HG02938 (cell line): Measurements from ENCODE around the gene IL27RA.

Experiments used
- ATAC-seq: cut with Tn5 transposase; IDR thresholded peaks from one replicate; pipeline ENCODE4 v1.9.1; 2021; ENCODE audit warnings: mild to moderate bottlenecking, moderate library complexity; ENCODE audit not compliant: unreplicated experiment

The IL27RA gene

GRCh38 chr19:14082675-14082960, 51.1 kb downstream of the IL27RA start:
- ATAC-seq, result no peak

DNA sequence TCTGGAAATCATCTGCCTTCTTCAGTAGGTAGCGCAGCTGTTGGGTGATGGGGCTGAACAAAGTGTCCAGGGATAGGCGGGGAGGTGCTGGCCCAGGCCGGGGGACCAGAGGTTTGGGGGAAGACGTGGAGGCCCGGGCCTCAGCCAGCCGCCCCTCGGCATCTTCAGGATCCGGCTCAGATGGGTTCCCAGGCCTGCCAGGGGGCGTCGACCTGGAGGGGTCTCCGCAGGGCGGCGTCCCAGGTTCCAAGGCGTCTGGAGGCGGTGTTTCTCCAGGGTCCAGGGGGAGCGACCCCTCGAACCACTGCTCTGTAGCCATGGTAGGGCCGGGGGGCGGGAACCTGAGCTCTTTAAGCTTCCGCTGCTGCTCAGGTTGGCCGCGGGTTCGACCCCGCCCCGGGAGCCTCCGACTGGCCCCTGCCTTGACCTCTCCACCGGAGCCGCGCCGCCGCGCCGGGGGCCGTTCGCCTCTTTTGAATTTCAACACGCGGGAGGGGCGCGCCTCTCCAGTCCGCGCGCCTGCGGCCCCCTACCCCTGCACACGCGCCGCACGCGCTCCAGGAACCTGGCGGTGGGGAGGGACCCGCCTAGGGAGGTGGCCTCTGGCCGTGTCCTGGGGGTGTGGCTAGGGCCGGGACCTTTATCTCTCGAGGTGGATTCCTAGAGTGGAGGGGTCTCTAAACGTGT, 53.9 kb downstream of the IL27RA start, which contains the start of gene C19orf67:
Gene C19orf67 (minus strand): TSS at position 475 of the 687 bp plus-strand sequence. CDS start 156 bp downstream, at position 319.
- ATAC-seq, result no peak

GRCh38 chr19:14086098-14086497, 54.5 kb downstream of the IL27RA start:
- ATAC-seq, result no peak

DNA sequence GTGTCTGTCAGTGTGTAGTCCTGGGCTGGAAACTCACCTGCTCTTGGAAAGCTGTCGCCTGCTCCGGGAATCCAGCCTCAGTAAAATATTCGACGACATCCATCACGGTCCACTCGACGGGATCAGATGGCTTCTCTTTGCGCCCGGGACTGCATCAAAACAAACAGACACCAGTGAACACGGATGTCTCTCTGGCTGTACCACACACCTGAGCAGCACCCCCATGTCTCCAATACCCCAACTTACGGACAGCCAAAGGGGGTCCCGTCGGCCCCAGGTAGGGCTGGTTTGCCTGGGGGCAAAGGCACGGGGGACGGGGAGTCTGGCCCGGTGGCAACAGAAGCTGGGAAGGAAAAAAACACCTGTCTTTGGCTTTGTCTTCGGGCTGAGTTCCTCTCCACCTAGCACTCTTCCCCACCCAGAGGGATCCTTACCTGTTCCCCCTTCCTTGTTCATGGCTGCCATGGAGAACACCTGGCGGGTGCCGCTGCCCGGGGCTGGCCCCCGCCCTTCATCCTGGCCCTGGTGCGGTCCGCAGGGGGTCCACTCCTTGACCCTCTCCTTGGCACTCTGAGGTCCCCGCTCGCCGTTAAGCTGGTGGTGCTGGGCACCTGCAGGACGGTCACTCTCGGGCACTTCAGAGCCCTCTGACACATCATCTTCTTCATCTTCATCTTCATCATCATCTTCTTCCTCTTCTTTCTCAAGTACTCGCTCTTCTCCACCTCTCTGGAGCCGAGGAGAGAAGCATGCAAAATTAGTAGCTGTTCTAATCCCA, 57.3 kb downstream of the IL27RA start:
- ATAC-seq, result no peak

DNA sequence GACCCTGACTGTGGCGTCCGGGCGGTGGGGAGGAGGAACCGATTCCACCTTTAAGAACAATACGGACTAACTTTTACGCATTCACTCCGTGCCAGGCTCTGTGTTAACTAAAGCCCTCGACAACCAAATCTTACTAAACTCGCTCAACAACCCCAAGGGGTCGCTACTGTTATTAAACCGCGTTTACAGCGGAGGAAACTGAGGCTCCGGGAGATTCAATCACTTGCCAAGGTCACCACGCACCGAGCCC, 57.8 kb downstream of the IL27RA start:
- ATAC-seq, result no peak

DNA sequence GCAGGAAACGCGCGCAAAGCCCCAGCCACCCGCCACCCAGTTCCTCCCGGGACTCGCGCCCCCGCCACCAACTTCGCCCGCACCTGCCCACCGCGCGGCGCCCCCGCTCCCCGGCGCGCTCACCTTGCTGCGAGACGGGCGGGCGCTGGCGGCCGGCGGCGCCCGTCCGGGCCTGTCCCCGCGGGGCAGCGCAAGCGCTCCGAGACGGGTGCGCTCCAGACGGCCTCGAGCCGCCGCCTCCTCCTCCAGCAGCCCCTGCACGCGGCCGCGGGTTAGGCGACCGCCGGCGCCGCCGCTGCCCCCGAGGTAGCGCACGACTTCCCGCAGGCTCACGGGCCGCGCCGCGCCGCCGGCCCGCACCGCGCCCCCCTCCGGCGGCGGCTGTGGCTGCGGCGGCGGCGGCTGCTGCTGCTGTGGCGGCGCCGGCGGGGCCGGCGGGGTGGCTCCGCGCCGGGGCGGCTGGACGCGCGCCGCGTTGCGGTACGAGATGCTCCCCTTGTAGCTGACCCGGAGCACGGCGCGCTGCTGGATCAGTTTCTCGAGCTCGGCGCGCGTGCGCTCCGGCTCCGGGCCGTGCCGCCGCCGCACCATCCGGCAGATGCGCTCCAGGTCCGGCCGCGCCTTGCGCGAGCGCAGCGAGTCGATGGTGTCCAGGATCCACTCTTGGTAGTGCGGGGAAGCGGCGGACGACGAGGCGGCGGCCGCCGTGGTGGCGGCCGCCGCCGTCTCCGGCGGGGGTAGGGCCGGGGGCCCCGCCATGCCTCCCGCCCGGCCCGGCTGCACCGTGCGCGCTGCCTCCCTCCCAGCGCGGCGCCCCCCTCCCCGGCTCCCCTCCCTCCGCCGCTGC, 58.3 kb downstream of the IL27RA start:
- ATAC-seq, result no peak

- ATAC-seq, result peak; percentile 25
Observed at GRCh38 chr19:14090509-14091080, 59.0 kb downstream of the IL27RA start, which contains the start of gene SAMD1. SAMD1 (minus strand) TSS chr19:14090751.

DNA sequence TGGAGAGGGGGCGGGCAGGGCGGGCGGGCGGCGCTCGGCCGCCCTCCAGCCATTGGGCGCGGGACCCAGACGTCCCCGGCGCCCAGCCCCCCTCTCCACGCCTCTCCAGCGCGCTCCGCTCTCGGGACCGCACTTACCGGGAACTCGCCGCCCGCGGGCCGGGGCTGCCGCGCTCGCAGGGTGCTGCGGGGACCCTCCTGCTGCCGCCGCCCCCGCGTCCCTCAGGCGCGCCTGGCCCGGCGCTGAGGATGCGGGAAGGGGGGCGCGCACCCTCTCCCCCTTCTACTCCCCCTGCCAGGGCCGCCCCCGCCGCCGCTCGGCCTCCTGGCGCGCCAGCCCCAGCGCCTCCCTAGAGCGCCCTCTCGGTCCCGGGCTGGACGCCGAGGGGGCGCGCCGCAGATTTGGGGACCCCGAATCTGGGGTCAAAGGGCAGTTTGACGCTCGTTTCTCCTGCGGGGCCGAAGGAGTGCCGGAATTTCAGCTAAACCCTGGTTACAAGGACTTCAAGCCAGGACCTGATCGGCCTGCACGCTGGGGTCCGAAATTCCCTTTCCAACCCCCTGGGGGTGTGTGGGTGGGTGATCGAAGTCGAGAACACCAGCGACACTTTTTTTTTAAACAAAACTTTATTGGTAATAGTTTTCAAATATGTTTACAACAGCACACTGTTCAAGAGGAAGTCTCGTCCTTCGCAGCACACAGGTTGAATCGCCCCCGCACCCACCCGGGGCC, 59.7 kb downstream of the IL27RA start:
- peak; percentile 47 for ATAC-seq

GRCh38 chr19:14091813-14092462, 60.4 kb downstream of the IL27RA start:
- peak; percentile 22 for ATAC-seq

DNA sequence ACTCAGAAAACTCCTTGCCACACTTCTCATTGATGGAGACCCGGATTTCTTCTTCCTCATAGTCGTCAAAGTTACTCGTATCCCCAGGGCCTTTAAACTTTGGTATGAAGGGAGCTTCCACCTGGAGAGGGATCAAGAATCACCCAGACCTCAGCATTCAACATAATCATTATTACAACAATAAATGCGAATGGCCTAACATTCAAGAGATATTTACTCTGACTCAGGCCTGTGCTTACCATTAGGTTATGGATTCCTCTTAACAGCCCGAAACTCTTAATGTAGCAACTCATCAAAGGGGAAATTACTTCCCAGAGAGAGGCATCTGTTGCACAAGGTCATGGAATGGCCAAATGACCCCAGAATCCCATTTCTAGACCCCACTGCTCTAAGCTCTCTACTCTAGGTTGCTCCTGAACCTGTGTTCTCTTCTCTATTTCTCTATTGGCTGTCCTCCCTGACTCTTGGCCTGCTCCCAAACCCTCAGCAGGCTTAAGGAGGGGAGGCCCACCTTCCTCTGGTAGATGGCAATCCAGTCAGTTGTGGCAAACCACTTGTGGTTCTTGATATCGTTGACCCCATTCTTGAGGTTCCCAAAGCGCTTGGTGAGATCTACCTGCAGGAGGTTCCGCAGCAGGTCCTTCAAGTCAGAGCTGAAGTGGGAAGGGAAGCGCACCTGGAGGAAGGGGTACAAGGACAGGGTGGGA, 61.7 kb downstream of the IL27RA start:
- ATAC-seq, result no peak

DNA sequence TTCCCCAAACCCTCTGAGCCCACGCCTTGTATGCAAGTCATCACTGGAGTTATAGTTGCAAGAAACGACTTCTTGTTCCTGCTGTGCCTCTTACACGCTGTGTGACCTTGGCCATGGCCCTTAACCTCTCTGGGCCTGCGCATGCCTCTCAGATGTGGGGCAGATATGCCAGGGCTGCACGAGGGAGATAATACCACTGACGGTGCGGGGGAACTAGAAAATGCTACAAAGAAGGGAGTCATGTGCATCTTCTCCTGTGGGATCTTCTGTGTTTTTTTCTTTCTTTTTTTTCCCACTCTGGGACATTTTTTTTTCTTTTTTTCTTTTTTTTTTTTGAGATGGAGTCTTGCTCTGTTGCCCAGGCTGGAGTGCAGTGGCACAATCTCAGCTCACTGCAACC, 63.3 kb downstream of the IL27RA start:
- no peak for ATAC-seq

- ATAC-seq, result no peak
Observed at GRCh38 chr19:14096272-14096992, 64.9 kb downstream of the IL27RA start.

GRCh38 chr19:14097532-14098151, 66.1 kb downstream of the IL27RA start:
- ATAC-seq, result no peak

- ATAC-seq, result no peak
Observed at GRCh38 chr19:14101003-14101545, 69.5 kb downstream of the IL27RA start.

DNA sequence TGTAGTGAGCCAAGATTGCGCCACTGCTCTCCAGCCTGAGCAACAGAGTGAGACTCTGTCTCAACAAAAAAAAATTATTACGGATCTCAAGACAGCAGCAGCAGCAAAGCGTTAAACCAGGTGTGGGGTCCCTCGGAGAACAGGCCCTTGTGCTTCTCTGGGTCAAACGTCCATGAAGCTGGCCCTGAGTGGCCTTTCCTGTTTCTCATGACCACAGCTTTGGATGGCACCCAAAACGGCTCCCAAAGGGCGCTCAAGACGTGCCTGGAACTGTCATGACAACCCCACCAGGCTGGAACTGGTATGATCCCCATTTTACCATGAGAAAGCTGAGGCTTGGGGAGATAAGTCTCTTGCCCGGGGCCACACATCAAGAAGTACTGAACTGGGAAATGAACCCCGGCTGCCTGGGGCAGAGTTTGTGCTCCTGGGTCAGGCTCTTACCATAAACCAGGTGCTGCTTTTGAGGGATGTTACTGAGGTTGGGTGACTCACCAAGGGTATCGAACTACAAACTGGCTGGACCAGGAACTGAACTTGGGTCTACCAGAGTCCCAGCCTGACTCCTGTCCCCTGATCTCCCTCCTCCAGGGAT, 70.6 kb downstream of the IL27RA start:
- no peak for ATAC-seq

DNA sequence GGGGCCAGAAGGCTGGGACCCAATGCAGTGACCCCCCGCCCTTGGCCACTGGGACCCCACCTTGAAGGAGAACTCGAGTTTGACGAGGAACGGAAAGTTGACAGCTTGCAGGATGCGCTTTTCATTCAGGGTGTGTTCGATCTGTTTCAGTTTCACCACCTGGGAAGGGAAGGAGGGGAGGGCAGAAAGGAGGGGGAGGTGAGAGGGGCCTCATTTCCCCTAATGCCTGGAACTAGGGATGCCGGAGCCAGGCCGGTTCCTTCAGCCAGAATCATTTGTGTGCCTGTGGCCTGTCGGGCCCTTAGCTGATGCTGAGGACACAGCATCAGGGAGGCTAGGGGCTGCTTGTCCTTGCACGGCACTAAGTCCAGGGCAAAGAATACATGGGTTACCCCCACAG, 71.2 kb downstream of the IL27RA start:
- ATAC-seq, result no peak
